ENCODE measurements around the gene MRTFA.

Gene MRTFA

GRCh38 chr22:40410731-40411505 lies 225.6 kb downstream of the MRTFA start:
- ATAC-seq (no peak), DNase-seq (no peak)

GRCh38 chr22:40410272-40410671 lies 226.2 kb downstream of the MRTFA start:
- ATAC-seq (no peak), DNase-seq (no peak)

DNA sequence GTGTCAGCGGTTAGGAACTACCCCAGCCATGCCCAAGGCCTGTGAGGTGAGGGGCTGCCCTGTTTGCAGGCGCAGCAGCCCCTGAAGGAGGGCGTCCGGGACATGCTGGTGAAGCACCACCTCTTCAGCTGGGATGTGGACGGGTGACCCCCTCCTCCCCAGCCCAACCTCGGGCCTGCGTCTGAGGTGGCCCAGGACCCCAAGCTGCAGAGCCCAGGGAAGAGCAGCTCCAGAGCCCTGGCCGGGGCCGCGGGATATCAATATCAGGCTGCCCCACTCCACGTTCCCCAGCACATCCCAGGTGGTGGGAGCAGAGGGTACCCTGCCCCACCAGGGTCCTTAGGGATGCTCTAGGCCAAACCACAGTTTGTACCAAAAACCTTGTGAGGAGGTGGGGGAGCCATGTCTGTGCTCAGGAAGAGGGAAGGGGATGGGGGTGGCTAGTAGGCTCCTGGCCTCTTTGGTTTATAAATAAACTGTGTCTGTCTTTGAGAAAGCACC lies 226.9 kb downstream of the MRTFA start:
- DNase-seq (no peak), ATAC-seq (no peak)

- DNase-seq = no peak
- no peak for ATAC-seq
These were observed 227.6 kb downstream of the MRTFA start for GRCh38 chr22:40408718-40409612.

- no peak for ATAC-seq
- DNase-seq = no peak
These were observed 228.4 kb downstream of the MRTFA start for GRCh38 chr22:40407831-40408717.

GRCh38 chr22:40407021-40407761 lies 229.3 kb downstream of the MRTFA start:
- ATAC-seq = no peak
- no peak for DNase-seq

DNA sequence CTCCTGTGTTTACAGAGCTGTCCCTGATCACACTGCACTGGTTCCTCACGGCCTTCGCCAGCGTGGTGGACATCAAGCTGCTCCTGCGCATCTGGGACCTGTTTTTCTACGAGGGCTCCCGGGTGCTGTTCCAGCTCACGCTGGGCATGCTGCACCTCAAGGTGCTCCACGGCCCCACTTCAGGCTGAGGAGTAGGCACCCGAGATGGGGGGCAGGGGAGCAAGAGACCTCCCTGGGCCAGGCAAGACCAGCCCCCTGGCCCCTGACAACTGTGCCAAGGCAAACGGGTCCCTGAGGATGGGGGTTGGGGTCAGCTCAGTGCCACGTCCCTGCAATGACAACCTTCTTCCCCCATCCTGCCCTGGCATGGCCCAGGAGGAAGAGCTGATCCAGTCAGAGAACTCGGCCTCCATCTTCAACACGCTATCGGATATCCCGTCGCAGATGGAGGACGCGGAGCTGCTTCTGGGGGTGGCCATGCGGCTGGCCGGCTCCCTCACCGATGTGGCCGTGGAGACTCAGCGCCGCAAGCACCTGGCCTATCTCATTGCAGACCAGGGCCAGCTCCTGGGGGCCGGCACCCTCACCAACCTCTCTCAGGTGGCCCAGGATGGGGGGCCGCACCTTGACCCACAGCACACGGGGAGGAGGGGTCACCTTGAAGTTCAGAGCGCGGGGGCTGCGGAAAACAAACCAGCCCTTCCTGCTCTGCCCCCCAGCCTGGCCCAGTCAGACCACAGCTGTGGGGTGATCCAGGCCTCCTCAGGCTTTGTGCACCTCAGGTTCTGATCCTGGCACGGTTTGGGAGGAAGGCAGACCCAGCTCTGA lies 230.2 kb downstream of the MRTFA start:
- ATAC-seq (no peak), DNase-seq (no peak)

DNA sequence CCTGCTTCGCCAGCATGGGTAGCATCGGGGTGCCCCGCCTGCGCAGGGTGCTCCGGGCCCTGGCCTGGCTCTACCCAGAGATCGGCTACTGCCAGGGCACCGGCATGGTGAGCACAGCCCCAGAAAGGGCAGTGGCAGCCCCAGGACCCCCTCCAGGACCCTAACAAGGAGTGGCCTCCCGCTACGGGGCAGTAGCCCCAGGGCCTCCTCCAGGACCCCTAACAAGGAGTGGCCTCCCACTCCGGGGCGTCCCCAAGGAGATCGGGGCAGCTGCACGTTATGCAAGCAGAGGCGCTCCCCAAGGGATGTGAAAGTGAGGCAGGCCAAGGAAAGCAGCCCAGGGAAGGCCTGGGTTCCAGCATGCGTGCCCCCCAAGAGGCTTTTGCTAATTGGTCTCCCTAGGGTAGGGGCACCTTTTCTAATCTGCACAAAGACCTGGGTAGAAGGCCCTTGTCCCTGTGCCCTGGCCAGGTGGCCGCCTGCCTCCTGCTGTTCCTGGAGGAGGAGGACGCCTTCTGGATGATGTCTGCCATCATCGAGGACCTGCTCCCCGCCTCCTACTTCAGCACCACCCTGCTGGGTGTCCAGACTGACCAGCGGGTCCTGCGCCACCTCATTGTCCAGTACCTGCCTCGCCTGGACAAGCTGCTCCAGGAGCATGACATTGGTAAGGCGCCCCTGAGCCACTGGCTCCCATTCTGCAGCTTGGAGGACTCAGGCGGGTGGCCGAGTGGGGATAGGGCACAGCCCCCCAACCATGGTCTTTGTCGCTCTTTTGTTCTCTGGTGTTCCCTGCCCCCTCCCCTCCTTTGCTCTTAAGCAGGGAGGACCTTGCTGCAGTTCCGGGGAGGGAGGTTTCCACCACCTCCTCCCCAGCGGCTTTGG lies 231.1 kb downstream of the MRTFA start:
- ATAC-seq (no peak), DNase-seq (no peak)

DNA sequence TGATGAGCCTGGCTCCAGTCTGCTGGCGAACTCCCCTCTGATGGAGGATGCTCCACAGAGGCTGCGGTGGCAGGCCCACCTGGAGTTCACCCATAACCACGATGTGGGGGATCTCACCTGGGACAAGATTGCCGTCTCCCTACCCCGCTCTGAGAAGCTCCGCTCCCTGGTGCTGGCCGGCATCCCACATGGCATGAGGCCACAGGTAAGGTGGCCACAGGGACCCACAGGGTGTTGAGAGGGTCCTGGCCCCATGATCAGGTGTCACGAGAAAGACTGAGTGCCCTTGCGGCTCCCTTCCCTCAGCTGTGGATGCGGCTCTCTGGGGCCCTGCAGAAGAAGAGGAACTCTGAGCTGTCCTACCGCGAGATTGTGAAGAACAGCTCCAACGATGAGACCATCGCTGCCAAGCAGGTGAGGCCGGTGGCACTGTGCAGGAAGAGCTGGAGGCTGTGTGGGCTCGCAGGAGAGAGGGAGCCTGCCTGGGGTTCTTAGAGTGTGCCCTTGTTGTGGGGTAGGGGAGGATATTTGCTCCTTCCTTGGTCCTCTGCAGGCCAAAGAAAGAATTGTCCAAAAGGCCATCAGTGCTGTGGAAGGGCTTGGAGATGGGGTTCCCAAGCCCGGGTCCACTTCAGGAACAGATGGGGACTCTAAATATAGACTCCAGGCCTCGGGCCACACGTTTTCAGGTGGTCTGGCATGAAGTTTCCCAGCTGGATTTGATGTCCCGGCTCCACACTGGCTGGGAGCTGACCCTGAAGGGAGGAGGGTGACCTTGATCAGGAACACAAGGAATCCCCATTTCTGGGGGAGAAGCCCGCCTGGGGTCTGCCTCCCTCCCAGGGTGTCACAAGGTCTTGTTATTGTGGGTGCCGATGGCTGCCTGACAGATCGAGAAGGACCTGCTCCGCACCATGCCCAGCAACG lies 232.0 kb downstream of the MRTFA start:
- ATAC-seq (no peak), DNase-seq (no peak)

DNA sequence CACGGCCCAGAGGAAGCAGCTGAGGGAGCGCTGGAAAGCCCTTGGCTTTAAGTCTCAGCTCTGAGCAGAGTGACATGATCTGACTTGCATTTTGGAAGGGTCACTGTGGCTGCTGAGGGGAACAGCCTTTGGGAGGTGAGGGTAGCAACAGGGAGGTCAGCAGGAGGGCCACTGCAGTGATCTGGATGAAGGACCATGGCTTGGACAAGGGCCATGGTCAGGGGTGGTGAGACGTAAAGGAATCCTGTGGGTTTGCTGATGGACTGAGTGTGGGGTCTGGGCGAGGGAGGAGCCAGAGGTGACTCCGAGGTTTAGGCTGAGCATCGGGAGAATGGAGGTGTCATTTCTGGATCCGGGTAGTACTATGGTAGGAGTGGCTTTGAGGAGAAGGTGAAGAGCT lies 232.9 kb downstream of the MRTFA start:
- no peak for ATAC-seq
- DNase-seq = no peak

DNA sequence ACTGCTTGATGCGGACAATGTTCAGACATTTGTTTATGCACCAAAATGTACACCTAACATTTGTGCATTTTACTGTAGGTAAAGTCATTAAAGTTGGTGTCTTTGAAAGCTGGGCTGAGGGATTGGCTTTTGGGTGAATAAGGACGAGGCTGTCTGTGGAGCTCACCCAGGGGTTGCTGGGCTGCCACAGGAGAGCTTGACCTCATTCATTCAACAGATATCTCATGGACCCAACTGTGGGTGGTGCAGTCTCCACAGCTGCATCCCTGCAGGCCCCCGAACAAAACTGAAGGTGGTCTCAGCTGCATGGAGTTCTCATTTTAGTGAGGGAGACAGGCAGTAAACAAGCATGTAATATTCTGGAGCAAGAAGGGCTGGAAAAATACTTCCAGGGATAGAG lies 233.4 kb downstream of the MRTFA start:
- DNase-seq = no peak
- no peak for ATAC-seq

- DNase-seq (peak; percentile 34), ATAC-seq (peak; percentile 51)
These were observed 234.5 kb downstream of the MRTFA start for GRCh38 chr22:40401981-40402406.

DNA sequence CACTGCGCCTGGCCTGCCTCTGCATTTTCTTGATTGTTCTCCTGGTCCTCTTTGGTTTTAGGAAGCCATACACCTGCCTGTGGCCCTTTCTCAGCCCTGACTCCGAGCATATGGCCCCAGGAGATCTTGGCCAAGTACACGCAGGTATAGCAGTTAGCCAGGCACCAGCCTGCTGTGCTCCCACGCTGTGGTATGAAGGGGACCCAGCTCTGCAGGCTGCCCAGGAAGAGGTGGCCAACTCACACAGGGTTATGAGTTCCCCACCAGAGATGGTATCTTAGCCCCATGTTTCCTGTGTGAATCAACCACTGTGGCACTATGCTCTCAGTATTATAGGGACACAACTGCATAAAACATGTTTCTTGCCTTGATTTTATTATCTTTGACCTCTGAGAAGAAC lies 235.0 kb downstream of the MRTFA start:
- ATAC-seq (peak; percentile 91), DNase-seq (peak; percentile 64)

DNA sequence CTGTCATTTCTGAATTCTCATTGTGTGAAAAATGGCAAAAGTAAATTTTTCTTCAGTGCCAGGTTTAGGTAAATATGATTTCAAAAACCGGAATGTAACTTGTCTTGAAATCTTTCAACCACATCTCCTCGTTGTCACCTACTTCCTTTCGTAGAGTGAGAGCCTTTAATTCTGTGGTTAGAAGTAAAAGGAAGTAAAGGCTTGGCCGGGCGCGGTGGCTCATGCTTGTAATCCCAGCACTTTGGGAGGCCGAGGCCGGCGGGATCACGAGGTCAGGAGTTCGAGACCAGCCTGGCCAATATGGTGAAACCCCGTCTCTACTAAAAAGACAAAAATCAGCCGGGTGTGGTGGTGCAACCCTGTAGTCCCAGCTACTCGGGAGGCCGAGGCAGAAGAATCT lies 236.4 kb downstream of the MRTFA start:
- ATAC-seq = no peak
- peak; percentile 53 for DNase-seq

- no peak for ATAC-seq
- DNase-seq = no peak
These were observed 236.9 kb downstream of the MRTFA start for GRCh38 chr22:40399621-40400020.

GRCh38 chr22:40397396-40397795 lies 239.1 kb downstream of the MRTFA start:
- no peak for DNase-seq

GRCh38 chr22:40396882-40397281 lies 239.6 kb downstream of the MRTFA start:
- ATAC-seq (no peak), DNase-seq (no peak)

More at GRCh38 chr22:40397396-40397795, 239.1 kb downstream of the MRTFA start:
- no peak for ATAC-seq

DNA sequence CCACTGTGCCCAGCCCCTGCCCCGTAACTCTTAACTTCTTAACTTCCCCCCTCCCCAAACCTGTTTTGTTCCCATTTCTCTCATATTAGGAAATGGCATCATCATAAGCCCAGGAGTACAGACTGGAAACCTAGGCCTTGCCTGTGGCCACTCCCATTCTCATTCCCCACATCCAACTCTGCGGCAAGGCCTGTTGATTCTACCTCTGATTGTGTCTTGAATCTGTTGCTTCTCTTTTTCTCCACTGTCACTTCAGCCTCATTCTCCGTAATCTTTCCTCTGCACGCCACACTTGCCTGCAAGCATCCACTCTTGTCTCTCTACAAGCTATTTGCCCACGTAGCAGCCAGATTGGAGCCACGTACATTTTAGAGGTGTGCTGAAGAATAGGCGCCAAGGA lies 240.9 kb downstream of the MRTFA start:
- no peak for DNase-seq
- no peak for ATAC-seq
